Measurements from ENCODE around the gene C8B.

- TF ChIP-seq, protein P1, sequence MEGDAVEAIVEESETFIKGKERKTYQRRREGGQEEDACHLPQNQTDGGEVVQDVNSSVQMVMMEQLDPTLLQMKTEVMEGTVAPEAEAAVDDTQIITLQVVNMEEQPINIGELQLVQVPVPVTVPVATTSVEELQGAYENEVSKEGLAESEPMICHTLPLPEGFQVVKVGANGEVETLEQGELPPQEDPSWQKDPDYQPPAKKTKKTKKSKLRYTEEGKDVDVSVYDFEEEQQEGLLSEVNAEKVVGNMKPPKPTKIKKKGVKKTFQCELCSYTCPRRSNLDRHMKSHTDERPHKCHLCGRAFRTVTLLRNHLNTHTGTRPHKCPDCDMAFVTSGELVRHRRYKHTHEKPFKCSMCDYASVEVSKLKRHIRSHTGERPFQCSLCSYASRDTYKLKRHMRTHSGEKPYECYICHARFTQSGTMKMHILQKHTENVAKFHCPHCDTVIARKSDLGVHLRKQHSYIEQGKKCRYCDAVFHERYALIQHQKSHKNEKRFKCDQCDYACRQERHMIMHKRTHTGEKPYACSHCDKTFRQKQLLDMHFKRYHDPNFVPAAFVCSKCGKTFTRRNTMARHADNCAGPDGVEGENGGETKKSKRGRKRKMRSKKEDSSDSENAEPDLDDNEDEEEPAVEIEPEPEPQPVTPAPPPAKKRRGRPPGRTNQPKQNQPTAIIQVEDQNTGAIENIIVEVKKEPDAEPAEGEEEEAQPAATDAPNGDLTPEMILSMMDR (IDR thresholded peaks at IDR 0.05; ENCODE audit: insufficient read depth, low read length) = no peak
- no peak for TF ChIP-seq POLR2AphosphoS5 (IDR thresholded peaks at IDR 0.05; ENCODE audit: low read depth)
Observed at GRCh38 chr1:56965916-56966697, at the start of gene C8B.
